Measurements from ENCODE around the gene EXOC6B. TPM values are rescaled to one million over a fixed set of nuclear protein-coding genes. Genes with fewer than 3 reads are reported as not detected.
A peak's percentile ranks its signal among the peaks of the same experiment; 100 is the strongest.

Gene EXOC6B
- total RNA-seq, 4 donors from 2014 or later, result 54.9 to 93.7 (median 64.6) TPM

DNA sequence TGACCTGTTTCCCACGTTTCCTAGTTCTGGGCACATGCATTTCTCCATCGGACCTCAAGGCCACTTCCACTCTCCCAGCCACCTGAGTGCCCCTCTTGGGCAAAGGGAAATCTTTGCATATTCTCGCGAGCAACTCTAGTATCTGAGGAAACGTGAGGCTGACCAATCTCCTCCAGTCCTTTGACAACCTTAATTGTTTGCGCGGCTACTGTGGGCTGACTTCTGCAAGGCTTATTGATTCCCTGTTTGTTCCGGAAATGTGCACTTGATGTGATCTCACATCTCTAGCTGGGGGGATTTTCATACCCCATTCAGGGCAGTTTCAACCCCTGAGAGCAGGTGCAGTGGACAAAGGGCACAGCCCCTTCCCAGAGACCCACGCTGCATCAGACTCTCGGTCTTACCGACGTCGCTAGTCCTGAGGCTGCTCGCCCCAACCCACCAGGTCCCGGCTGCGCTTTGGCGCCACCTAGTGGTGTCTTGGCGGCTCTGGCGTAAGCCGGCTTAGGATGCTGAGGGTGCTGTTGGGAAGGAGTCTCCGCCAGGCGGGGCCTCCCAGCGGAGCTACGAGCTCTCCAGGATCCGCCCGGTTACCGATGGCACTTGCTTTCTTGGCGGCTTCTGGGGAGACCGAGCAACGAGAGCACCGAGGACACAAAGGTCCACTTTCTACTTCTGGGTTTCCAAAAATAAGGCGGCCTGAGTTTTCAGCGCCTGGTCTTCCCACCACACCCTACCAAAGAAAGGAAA is 36.6 kb upstream of the EXOC6B start:
- TF ChIP-seq, protein P1, sequence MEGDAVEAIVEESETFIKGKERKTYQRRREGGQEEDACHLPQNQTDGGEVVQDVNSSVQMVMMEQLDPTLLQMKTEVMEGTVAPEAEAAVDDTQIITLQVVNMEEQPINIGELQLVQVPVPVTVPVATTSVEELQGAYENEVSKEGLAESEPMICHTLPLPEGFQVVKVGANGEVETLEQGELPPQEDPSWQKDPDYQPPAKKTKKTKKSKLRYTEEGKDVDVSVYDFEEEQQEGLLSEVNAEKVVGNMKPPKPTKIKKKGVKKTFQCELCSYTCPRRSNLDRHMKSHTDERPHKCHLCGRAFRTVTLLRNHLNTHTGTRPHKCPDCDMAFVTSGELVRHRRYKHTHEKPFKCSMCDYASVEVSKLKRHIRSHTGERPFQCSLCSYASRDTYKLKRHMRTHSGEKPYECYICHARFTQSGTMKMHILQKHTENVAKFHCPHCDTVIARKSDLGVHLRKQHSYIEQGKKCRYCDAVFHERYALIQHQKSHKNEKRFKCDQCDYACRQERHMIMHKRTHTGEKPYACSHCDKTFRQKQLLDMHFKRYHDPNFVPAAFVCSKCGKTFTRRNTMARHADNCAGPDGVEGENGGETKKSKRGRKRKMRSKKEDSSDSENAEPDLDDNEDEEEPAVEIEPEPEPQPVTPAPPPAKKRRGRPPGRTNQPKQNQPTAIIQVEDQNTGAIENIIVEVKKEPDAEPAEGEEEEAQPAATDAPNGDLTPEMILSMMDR (IDR thresholded peaks at IDR 0.05), result peak; percentile 33 to 98 (median 94)
- TF ChIP-seq POLR2A (IDR thresholded peaks at IDR 0.05), result no peak
- Histone ChIP-seq H3K4me3 (peak overlapping the region in 2 of 4 donors; percentile 36 to 37), H3K9me3 (no peaks in the 10 kb centered on the region), H3K27me3 (no peaks in the 10 kb centered on the region), H3K27ac (no peak overlapping the region), H3K36me3 (no peaks in the 10 kb centered on the region), H3K4me1 (peaks cover 0 to 10% (median 3%) of the 10 kb centered on the region in 4 donors)
- DNase-seq, result peak; percentile 67 to 94 (median 92)

DNA sequence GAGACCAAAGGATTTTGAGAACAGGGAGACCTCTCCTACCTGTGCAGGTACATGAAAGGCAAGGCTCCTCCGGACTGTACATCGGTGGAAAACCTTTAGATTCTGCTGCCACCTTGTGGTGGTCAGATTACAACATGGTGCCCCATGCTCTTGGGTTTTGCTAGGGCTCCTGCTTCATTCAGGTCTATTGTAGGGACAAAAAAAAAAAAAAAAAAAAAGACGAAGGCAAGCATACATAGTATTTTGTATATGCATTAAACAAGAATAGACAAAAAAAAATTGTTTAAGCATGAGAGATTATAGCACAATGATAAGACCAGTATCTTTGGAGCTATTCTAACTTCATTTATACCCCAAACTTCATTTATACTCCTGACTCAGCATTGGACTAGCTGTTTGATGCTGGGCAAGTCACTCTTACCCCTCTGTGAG is 34.0 kb upstream of the EXOC6B start:
- H3K27me3 ChIP-seq, result no peaks in the 10 kb centered on the region
- H3K4me1 ChIP-seq, result peaks cover 0 to 10% (median 3%) of the 10 kb centered on the region in 4 donors
- H3K27ac ChIP-seq, result no peak overlapping the region
- H3K36me3 ChIP-seq, result no peaks in the 10 kb centered on the region
- no peaks in the 10 kb centered on the region for H3K9me3 ChIP-seq
- TF ChIP-seq, protein P1 (IDR thresholded peaks at IDR 0.05), result peak in 5 of 6 experiments; percentile 15 to 74 (median 66)
- TF ChIP-seq POLR2A (IDR thresholded peaks at IDR 0.05), result no peak
- peak in 2 of 3 donors; percentile 35 to 87 for DNase-seq
- no peak overlapping the region for H3K4me3 ChIP-seq

DNA sequence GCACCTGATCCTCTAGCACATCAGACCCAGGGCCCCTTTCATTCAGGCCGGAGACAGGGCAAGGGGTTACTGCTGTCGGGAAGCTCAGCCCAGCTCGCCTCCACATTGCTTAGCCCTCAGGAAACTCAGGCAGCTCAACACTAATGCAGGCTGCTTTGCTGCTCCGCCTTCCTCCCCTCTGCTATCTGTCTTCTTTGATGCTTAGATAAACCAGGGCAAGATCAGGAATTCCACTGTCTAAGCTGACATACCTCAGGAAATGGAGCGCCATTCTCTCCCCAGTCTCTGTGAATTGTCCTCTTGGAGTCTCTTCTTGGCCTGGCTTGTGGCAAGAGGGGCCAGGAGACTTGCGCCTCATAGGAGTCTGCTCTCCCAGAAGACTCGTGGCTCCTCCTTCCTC is 25.5 kb upstream of the EXOC6B start:
- Histone ChIP-seq H3K4me3 (no peak overlapping the region), H3K9me3 (no peaks in the 10 kb centered on the region), H3K36me3 (no peaks in the 10 kb centered on the region), H3K27me3 (no peaks in the 10 kb centered on the region), H3K27ac (no peak overlapping the region), H3K4me1 (no peaks in the 10 kb centered on the region)
- DNase-seq, result no peak
- TF ChIP-seq POLR2A (IDR thresholded peaks at IDR 0.05), result no peak
- TF ChIP-seq, protein P1 (IDR thresholded peaks at IDR 0.05), result no peak

DNA sequence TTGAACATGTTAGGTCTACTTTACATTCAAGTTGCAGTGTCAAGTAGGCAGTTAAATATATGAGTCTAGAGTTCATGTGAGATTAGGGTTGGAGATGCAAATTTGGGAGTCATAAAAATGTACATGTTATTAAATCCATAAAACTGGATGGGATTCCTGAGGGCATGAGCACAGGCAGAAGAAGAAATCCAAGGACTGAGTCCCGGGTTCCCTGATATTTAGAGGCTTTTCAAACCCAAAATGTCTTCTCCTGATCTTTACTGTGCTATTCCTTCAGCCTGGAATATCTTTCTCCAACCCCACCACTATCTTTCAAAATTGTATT is 23.3 kb upstream of the EXOC6B start:
- Histone ChIP-seq H3K9me3 (no peaks in the 10 kb centered on the region), H3K4me3 (no peak overlapping the region), H3K36me3 (no peaks in the 10 kb centered on the region), H3K4me1 (no peaks in the 10 kb centered on the region), H3K27ac (no peak overlapping the region), H3K27me3 (no peaks in the 10 kb centered on the region)
- DNase-seq, result no peak
- TF ChIP-seq, protein P1 (IDR thresholded peaks at IDR 0.05), result no peak

DNA sequence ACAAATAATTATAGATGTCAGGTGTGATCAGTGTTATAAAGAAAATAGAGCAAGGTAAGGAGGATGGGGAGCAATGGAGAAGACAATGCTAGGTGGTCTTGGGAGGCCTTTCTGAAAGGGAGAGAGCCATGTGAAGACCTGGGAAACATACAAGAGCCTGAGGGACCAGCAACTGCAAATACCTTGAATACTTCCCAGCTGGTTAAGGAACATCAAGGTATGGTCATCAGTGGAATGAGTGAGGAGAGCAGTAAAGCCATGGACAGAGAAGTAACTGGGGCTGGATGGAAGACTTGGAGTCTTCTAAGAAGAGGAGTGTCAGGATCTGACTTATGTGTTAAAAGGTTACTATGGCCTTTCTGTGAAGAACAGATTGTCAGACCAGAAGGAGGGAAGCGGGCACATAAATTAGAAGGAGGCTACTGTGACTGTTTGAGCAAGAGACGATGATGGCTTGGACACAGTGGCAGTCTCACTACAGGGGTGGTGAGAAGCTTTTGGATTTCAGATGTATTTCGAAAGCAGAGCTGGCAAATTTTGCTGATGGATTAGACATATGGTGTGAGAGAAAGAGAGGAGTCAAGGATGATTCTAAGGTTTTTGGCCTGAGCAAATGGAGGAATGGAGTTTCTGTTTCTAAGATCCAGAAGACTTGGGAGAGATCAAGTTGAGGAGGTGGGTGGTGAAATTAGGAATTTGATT is 22.8 kb upstream of the EXOC6B start:
- Histone ChIP-seq H3K27ac (no peak overlapping the region), H3K9me3 (no peaks in the 10 kb centered on the region), H3K4me3 (no peak overlapping the region), H3K27me3 (no peaks in the 10 kb centered on the region), H3K4me1 (no peaks in the 10 kb centered on the region), H3K36me3 (no peaks in the 10 kb centered on the region)
- DNase-seq, result no peak
- TF ChIP-seq POLR2A (IDR thresholded peaks at IDR 0.05), result no peak
- TF ChIP-seq, protein P1 (IDR thresholded peaks at IDR 0.05), result no peak
